AG09309 (cell line): Measurements from ENCODE around the gene PML.
A peak's percentile ranks its signal among the peaks of the same experiment; 100 is the strongest.
"Not testable (repeated sequence)": the region's sequence is repeated elsewhere in the genome, so short reads cannot be mapped to it uniquely, and the experiment has no call there.

ENCODE experiments used
- DNase-seq: peaks from one replicate; pipeline ENCODE4 v3.0.0-alpha.2; 2010; ENCODE audit warnings: low read depth
- H3K4me3 ChIP-seq: 2 replicates; pipeline ENCODE4 v1.5.1; 2011; ENCODE audit warnings: mild to moderate bottlenecking, low read depth, low read length, moderate library complexity; ENCODE audit not compliant: control insufficient read depth
- CTCF ChIP-seq: IDR thresholded peaks from 2 replicates; pipeline ENCODE4 v1.5.1; 2011; ENCODE audit warnings: mild to moderate bottlenecking, low read depth, low read length, inconsistent platforms; ENCODE audit not compliant: insufficient read depth, control insufficient read depth; ENCODE audit errors: missing control alignments

Gene PML

DNA sequence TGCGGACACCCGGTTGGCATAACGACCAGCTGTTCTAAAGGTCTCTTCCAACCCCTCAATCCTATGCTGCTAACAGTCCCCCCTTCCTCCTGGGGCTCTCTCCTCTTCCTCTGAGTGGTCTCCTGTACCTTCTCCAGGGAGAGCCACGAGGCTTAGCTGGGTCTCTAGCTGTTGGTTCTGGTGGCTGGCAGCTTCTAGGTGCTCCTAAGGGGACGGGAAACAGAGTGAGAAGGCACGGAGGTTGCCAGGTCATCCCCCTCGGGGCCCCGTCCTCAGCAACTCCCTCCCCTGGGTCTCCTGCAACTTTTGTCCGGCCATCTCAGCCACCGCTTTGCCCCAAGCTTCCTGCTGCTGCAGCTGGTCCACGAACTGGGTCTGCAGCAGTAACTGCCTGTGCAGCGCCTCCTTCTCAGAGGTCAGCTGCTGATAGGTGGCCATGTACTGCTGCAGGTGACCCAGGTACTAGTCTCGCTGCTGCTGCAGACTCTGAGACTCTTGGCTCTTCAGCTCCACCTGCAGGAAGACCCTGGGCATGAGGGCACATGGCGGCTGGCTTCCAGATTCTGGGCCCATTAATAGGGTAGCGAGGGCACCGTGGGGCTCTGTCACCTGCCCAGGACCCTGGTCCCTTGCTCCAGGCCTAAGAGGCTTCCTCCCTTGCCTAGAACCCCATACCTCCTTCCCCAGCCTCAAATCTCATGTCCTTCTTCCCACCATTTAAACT lies 78.3 kb downstream of the PML start:
- not testable (repeated sequence) for DNase-seq, H3K4me3 ChIP-seq
- peak; percentile 34 for TF ChIP-seq CTCF

GRCh38 chr15:74075781-74076180 lies 81.3 kb downstream of the PML start:
- DNase-seq, H3K4me3 ChIP-seq: not testable (repeated sequence)

GRCh38 chr15:74082450-74082849 lies 87.9 kb downstream of the PML start, which contains the start of gene GOLGA6A:
Gene GOLGA6A, minus strand, starts transcription at chr15:74082550. Its CDS starts 41 bp downstream, at chr15:74082509.
- H3K4me3 ChIP-seq, DNase-seq: not testable (repeated sequence)

GRCh38 chr15:74094567-74094966 lies 100.1 kb downstream of the PML start:
- not testable (repeated sequence) for H3K4me3 ChIP-seq, DNase-seq

DNA sequence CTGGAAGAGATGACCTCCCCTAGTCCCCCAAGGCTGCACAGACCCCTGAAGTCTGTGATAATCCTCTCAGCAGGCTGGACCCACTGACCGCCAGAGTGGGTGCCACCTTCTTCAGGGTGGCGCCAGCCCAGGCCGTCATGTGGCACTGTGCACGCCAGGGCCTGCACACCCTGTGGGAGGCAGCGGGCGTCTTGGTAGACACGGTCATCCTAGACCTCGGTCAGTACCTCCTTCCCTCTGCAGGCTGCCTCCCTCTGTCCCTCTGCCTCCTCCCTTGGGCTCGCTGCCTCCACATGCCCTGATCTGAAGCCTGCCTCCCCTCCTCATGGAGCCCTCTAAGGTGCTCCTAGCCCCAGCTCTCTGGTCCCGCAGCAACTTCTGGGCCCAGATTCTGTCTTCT lies 101.1 kb downstream of the PML start:
- not testable (repeated sequence) for H3K4me3 ChIP-seq, DNase-seq

DNA sequence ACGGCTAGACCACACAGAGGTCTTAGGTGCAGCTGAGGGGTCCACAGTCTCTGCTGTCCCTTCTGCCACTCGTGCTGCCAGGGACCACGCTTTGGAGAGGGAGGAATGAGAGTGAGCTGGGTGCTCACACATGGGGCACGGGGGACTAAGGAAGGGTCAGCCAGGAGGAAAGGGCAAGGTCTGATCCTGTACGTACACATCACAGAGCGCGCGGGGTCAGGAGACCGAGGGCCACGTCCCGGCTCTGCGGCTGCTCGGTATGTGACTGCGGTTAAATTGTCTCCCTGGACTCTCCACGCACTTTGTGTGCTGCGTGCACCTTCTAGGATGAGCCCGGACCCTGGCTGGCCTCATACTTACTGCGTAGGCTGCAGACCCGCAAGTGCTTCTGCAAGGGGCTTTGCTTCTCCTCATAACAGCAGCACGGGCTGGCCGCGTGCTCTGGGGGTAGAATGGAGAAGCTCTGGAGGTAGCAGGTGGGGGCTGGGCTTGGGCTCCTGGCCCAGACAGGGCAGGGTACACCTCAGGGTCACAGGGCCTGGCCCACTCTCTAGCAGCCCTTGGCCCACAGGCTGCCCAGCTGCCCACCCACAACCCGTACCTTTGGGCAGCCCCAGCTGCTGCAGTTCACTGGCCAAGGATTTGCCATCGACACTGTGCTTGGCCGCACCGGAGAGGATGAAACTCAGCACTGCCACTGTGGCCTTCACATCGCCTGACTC lies 102.4 kb downstream of the PML start:
- H3K4me3 ChIP-seq, DNase-seq: not testable (repeated sequence)
